GM18517 (cell line): ENCODE data around the gene UXS1.

ENCODE experiments used
- ATAC-seq: cut with Tn5 transposase; IDR thresholded peaks from one replicate; pipeline ENCODE4 v1.9.1; 2021; ENCODE audit warnings: mild to moderate bottlenecking, moderate library complexity; ENCODE audit not compliant: unreplicated experiment

Gene UXS1

GRCh38 chr2:106161938-106162820 lies 31.9 kb downstream of the UXS1 start:
- ATAC-seq, result no peak

GRCh38 chr2:106161341-106161740 lies 32.8 kb downstream of the UXS1 start:
- ATAC-seq, result no peak

- ATAC-seq, result no peak
Observed at GRCh38 chr2:106160786-106161261, 33.3 kb downstream of the UXS1 start.

- ATAC-seq, result no peak
Observed at GRCh38 chr2:106159866-106160785, 34.0 kb downstream of the UXS1 start.

GRCh38 chr2:106158871-106159270 lies 35.2 kb downstream of the UXS1 start:
- ATAC-seq, result no peak

GRCh38 chr2:106158131-106158530 lies 36.0 kb downstream of the UXS1 start:
- ATAC-seq, result no peak

DNA sequence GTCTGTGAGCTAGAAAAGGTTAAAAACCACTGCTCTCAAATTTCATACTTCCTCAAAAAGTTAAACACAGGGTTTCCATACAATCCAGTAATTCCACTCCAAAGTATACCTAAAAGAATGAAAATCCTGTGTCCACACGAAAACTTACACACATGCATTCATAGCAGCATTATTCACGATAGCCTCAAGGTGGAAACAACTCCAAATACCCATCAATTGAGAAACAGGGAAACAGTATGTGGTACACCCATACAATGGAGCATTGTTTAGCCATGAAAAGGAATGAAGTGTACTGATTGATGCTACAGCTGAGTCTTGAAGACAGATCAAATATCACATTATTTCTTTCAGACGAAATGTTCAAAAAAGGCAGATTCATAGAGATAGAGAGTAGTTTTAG lies 36.7 kb downstream of the UXS1 start:
- no peak for ATAC-seq

DNA sequence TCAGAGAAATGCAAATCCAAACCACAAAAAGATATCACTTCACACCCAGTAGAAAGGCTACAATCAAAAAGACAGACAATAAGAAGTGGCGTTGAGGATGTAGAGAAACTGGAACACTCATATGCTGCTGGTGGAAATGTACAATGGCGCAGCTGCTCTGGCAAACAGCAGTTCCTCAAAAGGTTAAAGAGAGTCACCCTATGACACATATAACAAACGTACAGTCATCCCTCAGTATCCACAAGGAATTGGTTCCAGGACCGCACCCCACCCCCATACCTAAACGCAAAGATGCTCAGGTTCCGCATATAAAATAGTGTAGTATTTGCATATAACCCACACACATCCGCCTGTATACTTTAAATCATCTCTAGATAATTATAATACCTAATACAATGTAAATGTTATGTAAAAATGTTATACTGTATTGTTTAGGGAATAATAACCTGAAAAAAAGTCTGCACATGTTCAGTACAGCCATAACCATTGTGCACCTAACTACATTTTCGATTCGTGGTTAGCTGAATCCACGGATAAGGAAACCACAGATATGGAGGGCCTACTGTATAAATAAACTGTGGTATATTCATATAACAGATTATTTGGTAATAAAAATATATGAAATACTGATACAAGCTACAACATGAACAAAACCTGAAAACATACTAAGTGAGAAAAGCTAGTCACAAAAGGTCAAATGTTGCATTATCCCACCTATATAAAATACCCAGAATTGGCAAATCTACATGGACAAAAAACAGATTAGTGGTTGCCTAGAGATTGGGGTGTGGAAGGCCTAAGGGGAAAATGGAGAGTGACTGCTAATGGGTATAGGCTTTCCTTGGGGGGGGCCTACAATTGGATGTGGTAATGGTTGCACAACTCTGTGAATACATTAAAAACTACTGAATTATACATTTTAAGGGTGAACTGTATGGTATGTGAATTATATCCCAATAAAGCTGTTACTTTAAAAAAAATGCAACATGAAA lies 37.5 kb downstream of the UXS1 start:
- ATAC-seq, result no peak

- ATAC-seq, result no peak
Observed at GRCh38 chr2:106153781-106154180, 40.3 kb downstream of the UXS1 start.

GRCh38 chr2:106147665-106148064 lies 46.4 kb downstream of the UXS1 start:
- no peak for ATAC-seq

DNA sequence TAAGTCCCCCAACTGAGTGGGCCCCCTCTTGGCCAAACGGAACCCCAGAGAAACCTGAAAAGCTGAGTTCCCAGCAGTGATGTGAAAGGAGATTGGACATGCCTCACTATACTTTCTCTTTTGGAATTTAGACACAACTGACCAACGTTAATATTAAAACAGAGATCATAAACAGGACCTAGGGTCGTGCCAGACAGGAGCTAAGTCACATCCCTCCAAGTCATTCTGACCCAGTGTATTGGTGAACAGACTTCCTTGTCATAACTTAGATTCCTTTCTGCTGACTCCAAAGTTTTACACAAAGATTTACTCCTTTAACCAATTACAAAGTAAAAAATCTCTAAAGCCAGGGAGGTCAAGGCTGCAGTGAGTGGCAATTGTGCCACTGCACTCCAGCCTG lies 46.9 kb downstream of the UXS1 start:
- no peak for ATAC-seq

GRCh38 chr2:106144621-106145331 lies 49.3 kb downstream of the UXS1 start:
- no peak for ATAC-seq

- ATAC-seq, result no peak
Observed at GRCh38 chr2:106143495-106144215, 50.4 kb downstream of the UXS1 start.

- ATAC-seq, result no peak
Observed at GRCh38 chr2:106142683-106143082, 51.4 kb downstream of the UXS1 start.

GRCh38 chr2:106140913-106141312 lies 53.2 kb downstream of the UXS1 start:
- ATAC-seq, result no peak

DNA sequence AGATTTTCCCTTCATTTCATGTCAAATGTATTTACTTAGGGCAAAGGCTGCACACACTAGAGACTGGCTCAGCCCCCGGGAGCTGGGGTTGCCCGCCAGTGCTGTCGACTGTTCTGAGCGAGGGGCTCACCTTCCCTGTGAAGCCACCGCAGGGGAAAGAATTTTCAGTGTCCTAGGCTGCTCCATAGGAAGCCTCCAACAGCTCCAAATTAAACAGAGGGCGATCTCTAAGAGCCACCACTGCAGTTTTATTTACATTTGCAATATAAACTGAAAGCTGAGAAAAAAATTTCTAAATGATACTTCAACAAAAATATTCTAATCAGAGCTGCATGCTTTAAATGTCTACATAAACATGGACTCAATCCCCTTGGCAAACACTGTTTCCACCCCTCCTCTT lies 54.0 kb downstream of the UXS1 start:
- ATAC-seq, result no peak

DNA sequence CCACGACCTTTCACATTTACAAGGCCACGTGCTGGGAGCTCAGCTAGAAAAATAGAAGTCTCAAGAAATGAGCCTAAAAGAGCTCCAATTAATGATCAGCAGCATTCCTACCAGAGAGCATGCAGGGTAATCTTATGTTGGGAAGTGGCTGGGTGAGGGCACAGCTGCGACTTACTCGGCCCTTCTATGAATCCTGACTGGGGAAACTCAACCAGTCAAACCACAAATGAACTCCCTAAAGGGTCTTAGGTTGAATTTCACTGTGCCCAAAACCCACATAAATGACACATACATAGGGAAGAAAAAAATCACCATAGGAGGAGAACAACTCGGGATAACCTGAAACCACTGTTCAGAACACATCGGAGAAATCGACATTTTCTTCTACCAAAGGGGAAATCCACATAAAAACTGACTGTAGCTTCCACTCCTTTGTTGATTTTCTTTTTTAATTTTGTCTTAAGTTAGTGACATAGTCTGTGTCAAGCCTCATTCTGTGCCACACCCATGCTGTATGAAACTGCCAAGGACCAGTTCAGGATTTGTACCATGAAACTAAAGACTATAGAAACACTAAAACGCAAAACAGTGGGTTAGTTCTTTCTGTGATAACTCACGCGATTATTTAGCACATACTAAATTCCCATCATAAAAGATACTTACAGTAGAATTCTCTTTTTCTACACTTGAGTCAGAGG lies 54.7 kb downstream of the UXS1 start:
- ATAC-seq, result no peak

- ATAC-seq, result no peak
Observed at GRCh38 chr2:106138543-106139237, 55.4 kb downstream of the UXS1 start.
